A673 (cell line): ENCODE data around the gene NCOA3.

Source experiments
- CTCF ChIP-seq: fragments of 300-800, 200-600 bp; sonication (generic); conservative IDR thresholded peaks from 2 replicates; pipeline ENCODE4 v1.5.1; 2017; ENCODE audit warnings: low read depth, mild to moderate bottlenecking, antibody characterized with exemption, low read length, moderate library complexity, mixed read lengths
- EZH2 ChIP-seq: fragments of 200-600 bp; sonication (generic); IDR thresholded peaks from 2 replicates; pipeline ENCODE4 v1.6.1; 2017; ENCODE audit warnings: borderline replicate concordance, low read depth, mild to moderate bottlenecking, mixed read lengths, antibody characterized with exemption, low read length; ENCODE audit not compliant: poor library complexity, severe bottlenecking

- TF ChIP-seq CTCF (no peak), EZH2 (no peak)
Observed at GRCh38 chr20:47698142-47698541, 196.5 kb downstream of the NCOA3 start.
